VCaP (cell line): Measurements from ENCODE around the gene DCPS.
A peak's percentile ranks its signal among the peaks of the same experiment; 100 is the strongest.

ENCODE experiments used
- H3K27ac ChIP-seq: fragments of 450-650 bp; 2 replicates; pipeline ENCODE4 v1.5.1; 2017
- TF ChIP-seq, protein P1 (sequence below): fragments of 450-650 bp; conservative IDR thresholded peaks from 2 replicates; pipeline ENCODE4 v1.5.1; 2017; ENCODE audit warnings: mild to moderate bottlenecking, moderate library complexity

The DCPS gene

DNA sequence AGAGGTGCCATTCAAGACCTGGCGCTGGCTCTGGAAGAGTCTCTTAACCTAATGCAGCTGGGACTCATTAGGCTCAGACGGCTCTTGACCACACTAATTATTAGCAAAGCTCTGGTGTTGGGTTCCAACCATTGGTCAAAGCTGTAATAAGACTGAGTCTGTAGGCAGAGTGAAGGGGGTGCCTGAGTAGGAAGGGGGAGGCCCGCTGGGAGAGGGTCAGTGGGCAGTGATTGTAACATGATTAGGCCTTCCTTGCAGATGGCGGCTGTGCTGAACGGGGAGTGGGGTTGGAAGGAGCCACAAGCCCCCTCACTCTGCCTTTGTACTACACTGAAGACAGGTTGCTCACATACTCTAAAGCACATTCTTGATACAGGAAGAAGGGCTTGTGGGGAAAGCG lies 40.4 kb upstream of the DCPS start:
- TF ChIP-seq, protein P1, sequence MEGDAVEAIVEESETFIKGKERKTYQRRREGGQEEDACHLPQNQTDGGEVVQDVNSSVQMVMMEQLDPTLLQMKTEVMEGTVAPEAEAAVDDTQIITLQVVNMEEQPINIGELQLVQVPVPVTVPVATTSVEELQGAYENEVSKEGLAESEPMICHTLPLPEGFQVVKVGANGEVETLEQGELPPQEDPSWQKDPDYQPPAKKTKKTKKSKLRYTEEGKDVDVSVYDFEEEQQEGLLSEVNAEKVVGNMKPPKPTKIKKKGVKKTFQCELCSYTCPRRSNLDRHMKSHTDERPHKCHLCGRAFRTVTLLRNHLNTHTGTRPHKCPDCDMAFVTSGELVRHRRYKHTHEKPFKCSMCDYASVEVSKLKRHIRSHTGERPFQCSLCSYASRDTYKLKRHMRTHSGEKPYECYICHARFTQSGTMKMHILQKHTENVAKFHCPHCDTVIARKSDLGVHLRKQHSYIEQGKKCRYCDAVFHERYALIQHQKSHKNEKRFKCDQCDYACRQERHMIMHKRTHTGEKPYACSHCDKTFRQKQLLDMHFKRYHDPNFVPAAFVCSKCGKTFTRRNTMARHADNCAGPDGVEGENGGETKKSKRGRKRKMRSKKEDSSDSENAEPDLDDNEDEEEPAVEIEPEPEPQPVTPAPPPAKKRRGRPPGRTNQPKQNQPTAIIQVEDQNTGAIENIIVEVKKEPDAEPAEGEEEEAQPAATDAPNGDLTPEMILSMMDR, result no peak

DNA sequence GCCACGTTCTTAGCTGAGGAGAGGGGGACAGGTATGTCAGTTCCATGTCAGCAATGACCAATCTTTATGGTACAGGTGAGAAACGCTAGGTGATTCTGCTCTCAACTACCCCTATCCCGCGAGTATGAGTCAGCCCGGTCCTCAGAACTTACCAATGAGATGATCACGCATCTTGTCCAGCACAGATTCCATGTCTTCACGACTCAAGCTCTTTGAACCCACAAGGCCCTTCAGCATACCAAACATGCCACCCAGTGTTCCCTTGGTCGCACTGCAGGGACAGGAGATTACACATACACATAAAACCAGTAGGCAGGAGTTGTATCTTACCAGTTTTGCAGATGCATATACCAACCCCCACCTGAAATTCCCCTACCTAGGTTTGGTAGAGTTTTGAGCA lies 38.0 kb upstream of the DCPS start:
- TF ChIP-seq, protein P1, result peak; percentile 25; the same call in 1 of the 2 replicates
- no peak overlapping the region for H3K27ac ChIP-seq

More for the DNA sequence above, 40.4 kb upstream of the DCPS start:
- no peak overlapping the region for H3K27ac ChIP-seq

DNA sequence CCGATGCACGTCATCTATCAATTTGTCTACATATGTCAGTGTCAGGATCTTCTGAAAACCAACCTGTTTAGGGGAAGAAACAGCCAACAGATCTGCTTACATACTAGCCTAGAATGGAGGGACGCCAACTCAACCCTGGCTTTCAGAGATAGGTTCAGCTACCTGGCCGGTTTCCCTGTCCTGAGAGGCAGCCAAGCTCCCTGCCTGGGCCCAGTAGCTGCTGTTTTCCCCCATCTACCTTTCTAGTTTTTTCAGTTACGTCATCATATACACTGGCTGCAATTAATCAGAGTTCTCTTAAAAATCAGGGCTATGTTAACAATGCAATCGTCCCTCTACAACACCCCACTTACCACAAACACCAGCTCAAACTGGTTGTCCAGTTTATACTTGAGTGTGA lies 36.2 kb upstream of the DCPS start:
- H3K27ac ChIP-seq, result peak overlapping the region; percentile 89
- TF ChIP-seq, protein P1, result no peak

DNA sequence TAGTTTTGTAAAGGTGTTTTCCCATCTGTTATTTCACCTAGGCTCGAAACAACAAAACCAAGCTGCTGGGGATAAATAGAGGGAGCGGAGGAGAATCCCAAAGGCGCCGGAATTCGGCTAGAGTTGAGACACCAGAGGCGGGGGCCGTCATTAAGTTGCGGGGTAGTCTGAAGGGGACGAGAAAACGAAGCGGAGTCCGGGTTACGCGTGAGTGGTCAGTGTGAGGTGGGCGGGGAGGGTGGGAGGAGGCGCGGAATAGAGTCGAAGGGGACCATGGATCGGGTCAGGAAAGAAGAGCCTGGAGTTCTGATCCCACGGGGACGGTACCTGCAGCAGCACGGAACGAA lies 35.5 kb upstream of the DCPS start:
- peak overlapping the region; percentile 89 for H3K27ac ChIP-seq
- TF ChIP-seq, protein P1, result no peak

DNA sequence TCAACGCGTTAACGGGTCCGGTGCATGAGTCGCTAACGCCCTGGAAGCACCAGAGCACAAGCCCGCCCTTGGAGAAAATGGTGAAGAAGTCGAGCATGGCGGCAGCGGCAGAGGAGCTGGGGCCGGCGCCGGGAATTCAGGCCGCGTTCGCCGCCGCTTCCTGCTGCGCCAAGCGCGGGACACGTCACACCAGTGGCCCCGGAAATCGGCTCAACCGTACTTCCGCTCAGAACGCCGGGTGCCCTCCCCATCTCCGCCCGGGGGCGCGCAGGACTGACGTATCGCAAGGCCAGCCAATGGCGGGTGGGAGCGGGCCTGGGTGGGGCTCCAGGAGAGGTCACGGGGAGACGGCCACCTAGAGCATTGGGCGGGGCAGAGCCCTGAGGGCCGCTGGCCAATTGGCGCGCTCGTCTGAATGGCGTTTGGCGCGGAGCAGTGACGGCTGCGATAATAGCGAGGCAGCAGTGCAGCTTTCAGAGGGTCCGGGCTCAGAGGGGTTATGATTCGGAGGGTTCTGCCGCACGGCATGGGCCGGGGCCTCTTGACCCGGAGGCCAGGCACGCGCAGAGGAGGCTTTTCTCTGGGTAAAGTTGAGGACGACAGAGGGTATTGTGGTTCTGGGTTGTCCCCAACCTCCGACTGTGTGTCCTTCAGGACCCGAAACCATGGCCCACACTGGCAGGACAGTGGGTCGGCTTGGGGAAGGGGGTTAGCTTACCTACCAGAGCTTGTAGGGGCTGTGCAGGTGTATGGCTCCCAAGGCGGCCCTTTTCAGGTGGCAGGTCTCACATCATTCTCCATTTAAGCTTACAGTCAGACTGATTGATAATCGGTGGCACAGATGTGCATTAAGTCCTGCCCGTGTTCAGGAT lies 34.9 kb upstream of the DCPS start, which contains the start of the genes FOXRED1 and SRPRA:
TSS of gene FOXRED1 (plus strand) at position 447 of the 872 bp plus-strand sequence. CDS start at position 500, 53 bp downstream.
TSS of gene SRPRA (minus strand) at position 188 of the 872 bp plus-strand sequence. CDS start at position 97, 91 bp downstream.
- TF ChIP-seq, protein P1, result no peak
- peak within 1 kb of the TSS; percentile 89 for H3K27ac ChIP-seq

DNA sequence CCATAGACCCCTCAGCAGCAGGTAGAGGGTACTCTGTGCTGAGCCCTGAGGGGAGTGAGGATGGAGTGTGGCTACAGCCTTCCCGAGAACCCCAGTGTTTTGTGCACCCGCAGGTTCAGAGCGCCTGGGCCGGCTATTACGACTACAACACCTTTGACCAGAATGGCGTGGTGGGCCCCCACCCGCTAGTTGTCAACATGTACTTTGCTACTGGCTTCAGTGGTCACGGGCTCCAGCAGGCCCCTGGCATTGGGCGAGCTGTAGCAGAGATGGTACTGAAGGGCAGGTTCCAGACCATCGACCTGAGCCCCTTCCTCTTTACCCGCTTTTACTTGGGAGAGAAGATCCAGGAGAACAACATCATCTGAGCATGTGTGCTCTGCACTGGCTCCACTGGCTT lies 26.5 kb upstream of the DCPS start:
- no peak overlapping the region for H3K27ac ChIP-seq
- TF ChIP-seq, protein P1, result no peak

DNA sequence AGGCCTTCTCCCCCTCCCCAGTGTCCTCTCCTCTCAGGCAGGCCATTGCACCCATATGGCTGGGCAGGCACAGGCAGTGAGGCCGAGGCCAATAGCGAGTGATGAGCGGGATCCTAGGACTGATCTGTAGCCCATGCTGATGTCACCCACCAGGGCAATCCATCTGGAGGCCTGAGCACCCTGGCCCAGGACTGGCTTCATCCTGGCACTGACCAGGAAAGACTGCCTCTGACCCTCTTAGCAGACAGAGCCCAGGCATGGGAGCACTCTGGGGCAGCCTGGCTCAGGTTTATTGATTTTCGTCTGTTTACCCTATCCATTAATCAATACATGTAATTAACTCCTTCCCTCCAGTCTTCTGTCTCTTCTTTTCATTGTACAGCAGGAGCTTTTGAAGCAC lies 26.1 kb upstream of the DCPS start:
- no peak overlapping the region for H3K27ac ChIP-seq
- TF ChIP-seq, protein P1, result no peak
